IMR-90 (cell line): Measurements from ENCODE around the gene ANKRD9. TPM values are rescaled to one million over a fixed set of nuclear protein-coding genes. Genes with fewer than 3 reads are reported as not detected.

ENCODE experiments used
- ATAC-seq: fragments of 200-7000 bp; cut with Tn5 transposase; 2 replicates; pipeline ENCODE4 v1.9.1; 2020; ENCODE audit warnings: low read depth, mild to moderate bottlenecking, moderate library complexity
- BruUV-seq: library from RNA; stranded (reverse); fragments of 400-500 nt; replicated peaks from 2 replicates; lab custom pipeline; 2021; lab: Mats Ljungman, UMichigan
- CTCF ChIA-PET: fragments of 300-600 bp; formaldehyde crosslinking; extraction: SDS; loops from one replicate; lab custom pipeline; 2021; ENCODE audit warnings: antibody characterized with exemption; lab: Yijun Ruan, JAX
- POLR2A ChIA-PET: fragments of 300-600 bp; sonication (Branson Sonifier 250); formaldehyde crosslinking; loops from one replicate; lab custom pipeline; 2022; ENCODE audit warnings: antibody characterized with exemption; ENCODE audit not compliant: unreplicated experiment; lab: Charles Lee
- DNase-seq: peaks from one replicate; pipeline ENCODE4 v3.0.0; 2013
- H2AFZ ChIP-seq: replicated peaks from 2 replicates; pipeline ENCODE3; 2013; ENCODE audit warnings: low read length, mild to moderate bottlenecking; ENCODE audit not compliant: poor library complexity
- H2AK5ac ChIP-seq: 2 replicates; pipeline ENCODE4 v1.6.1; 2013; ENCODE audit warnings: low read depth, low read length, inconsistent platforms
- H2AK9ac ChIP-seq: replicated peaks from 2 replicates; pipeline ENCODE3; 2013; ENCODE audit warnings: mild to moderate bottlenecking, low read depth, low read length, moderate library complexity; ENCODE audit not compliant: poor library complexity
- H2BK120ac ChIP-seq: 2 replicates; pipeline ENCODE4 v1.6.1; 2013; ENCODE audit warnings: low read depth, low read length, inconsistent platforms
- H2BK15ac ChIP-seq: 3 replicates; pipeline ENCODE4 v1.6.1; 2013; ENCODE audit warnings: low read depth, low read length, inconsistent platforms
- H2BK20ac ChIP-seq: 2 replicates; pipeline ENCODE4 v1.6.1; 2013; ENCODE audit warnings: low read depth, mild to moderate bottlenecking, inconsistent platforms, low read length, moderate library complexity
- H2BK5ac ChIP-seq: 2 replicates; pipeline ENCODE4 v1.6.1; 2013; ENCODE audit warnings: mild to moderate bottlenecking, low read depth, low read length, inconsistent platforms; ENCODE audit not compliant: poor library complexity, severe bottlenecking
- H3K14ac ChIP-seq: replicated peaks from 2 replicates; pipeline ENCODE4 v1.6.1; 2013; ENCODE audit warnings: low read depth, low read length, inconsistent platforms
- H3K18ac ChIP-seq: 2 replicates; pipeline ENCODE4 v1.6.1; 2013; ENCODE audit warnings: low read depth, low read length, control low read depth
- H3K23ac ChIP-seq: 2 replicates; pipeline ENCODE4 v1.6.1; 2013; ENCODE audit warnings: low read depth, low read length, inconsistent platforms
- H3K27ac ChIP-seq: 2 replicates; pipeline ENCODE4 v1.5.1; 2013; ENCODE audit warnings: mild to moderate bottlenecking, control low read depth, low read length; ENCODE audit not compliant: insufficient read depth
- H3K27me3 ChIP-seq: 2 replicates; pipeline ENCODE4 v1.6.1; 2013; ENCODE audit warnings: low read length; ENCODE audit not compliant: control insufficient read depth, insufficient read depth
- H3K36me3 ChIP-seq: 2 replicates; pipeline ENCODE4 v1.6.1; 2013; ENCODE audit warnings: low read length, mixed read lengths; ENCODE audit not compliant: control insufficient read depth, insufficient read depth
- H3K4ac ChIP-seq: 2 replicates; pipeline ENCODE4 v1.6.1; 2013; ENCODE audit warnings: low read depth, low read length, inconsistent platforms
- H3K4me1 ChIP-seq: 2 replicates; pipeline ENCODE4 v1.6.1; 2013; ENCODE audit warnings: low read length, mixed read lengths; ENCODE audit not compliant: control insufficient read depth, insufficient read depth
- H3K4me2 ChIP-seq: 2 replicates; pipeline ENCODE4 v1.6.1; 2013; ENCODE audit warnings: low read depth, mild to moderate bottlenecking, control low read depth, low read length, moderate library complexity
- H3K4me3 ChIP-seq: 2 replicates; pipeline ENCODE4 v1.5.1; 2013; ENCODE audit warnings: low read depth, mild to moderate bottlenecking, control low read depth, low read length, moderate library complexity; ENCODE audit not compliant: insufficient read depth
- H3K56ac ChIP-seq: 2 replicates; pipeline ENCODE4 v1.6.1; 2013; ENCODE audit warnings: low read length, inconsistent platforms; ENCODE audit not compliant: insufficient read depth; ENCODE audit errors: extremely low read depth
- H3K79me1 ChIP-seq, 2 experiments: 2 replicates each; pipeline ENCODE4 v1.6.1; 2013; ENCODE audit warnings: low read length in 2 of 2, inconsistent platforms in 1 of 2, low read depth in 1 of 2
- H3K9ac ChIP-seq: 2 replicates; pipeline ENCODE4 v1.6.1; 2013; ENCODE audit warnings: low read depth, low read length, control low read depth
- H3K9me1 ChIP-seq: 2 replicates; pipeline ENCODE4 v1.6.1; 2013; ENCODE audit warnings: low read length, inconsistent platforms; ENCODE audit not compliant: insufficient read depth
- H3K9me3 ChIP-seq: 2 replicates; pipeline ENCODE4 v1.6.1; 2013; ENCODE audit warnings: low read length; ENCODE audit not compliant: control insufficient read depth, insufficient read depth
- H4K20me1 ChIP-seq: 2 replicates; pipeline ENCODE4 v1.6.1; 2013; ENCODE audit warnings: low read length, inconsistent platforms; ENCODE audit not compliant: insufficient read depth
- H4K5ac ChIP-seq: 2 replicates; pipeline ENCODE4 v1.6.1; 2013; ENCODE audit warnings: mild to moderate bottlenecking, low read depth, low read length, control low read depth
- H4K8ac ChIP-seq, 2 experiments: 2 replicates each; pipeline ENCODE4 v1.6.1; 2013; ENCODE audit warnings: low read depth in 2 of 2, low read length in 2 of 2, control low read depth in 1 of 2, inconsistent platforms in 1 of 2
- H4K91ac ChIP-seq: 2 replicates; pipeline ENCODE4 v1.6.1; 2013; ENCODE audit warnings: low read depth, low read length, inconsistent platforms; ENCODE audit not compliant: insufficient read depth
- MAZ ChIP-seq: IDR thresholded peaks from 2 replicates; pipeline ENCODE4 v1.6.1; 2012; ENCODE audit warnings: low read depth, mild to moderate bottlenecking, low read length, improper control_type of control experiment, moderate library complexity, borderline replicate concordance
- MXI1 ChIP-seq: IDR thresholded peaks from 2 replicates; pipeline ENCODE4 v1.6.1; 2012; ENCODE audit warnings: low read depth, mild to moderate bottlenecking, low read length, moderate library complexity, borderline replicate concordance
- WGBS, 2 experiments: methylation state at CpG; one replicate each; pipeline versions ENCODE4 v1.1.5 to v1.1.7; 2013; ENCODE audit warnings: missing lambda C conversion rate in 2 of 2; ENCODE audit not compliant: insufficient read length in 1 of 2; ENCODE audit errors: extremely low coverage in 2 of 2; 5-methylcytosine and 5-hydroxymethylcytosine counted together
- dilution Hi-C: fragments of 300-500 bp; cut with HindIII; formaldehyde crosslinking; loops from one replicate; pipeline ENCODE4 v1.14.3; 2018; ENCODE audit warnings: low sequenced_read_pairs; ENCODE audit not compliant: unreplicated experiment
- in situ Hi-C: fragments of 300-500 bp; cut with MboI; formaldehyde crosslinking; loops from 3 replicates; pipeline ENCODE4 v1.14.3; 2019; ENCODE audit warnings: low sequenced_read_pairs, inconsistent platforms, mixed read lengths
- intact Hi-C: fragments of 100-400 bp; cut with micrococcal nuclease; formaldehyde crosslinking; loops from 2 replicates; pipeline ENCODE4 v1.10.0; 2022
- polyA plus RNA-seq, 3 experiments: library from polyadenylated mRNA; depleted of rRNA; stranded (reverse); fragments of >200 nt; gene quantifications; 2 replicates each; pipeline ENCODE4 v1.2.3, GENCODE V29; 2012; ENCODE audit warnings: low replicate concordance in 1 of 3
- total RNA-seq: library from RNA; depleted of rRNA; stranded (reverse); fragments of >200 nt; gene quantifications from 2 replicates; pipeline ENCODE4 v1.2.3, GENCODE V29; 2012

Gene ANKRD9
- total and polyA plus RNA-seq, 2 of the 4 experiments (the other 2 are of a cell fraction) = 3.9 to 15.7 TPM

GRCh38 chr14:102462391-102462790 lies 47.2 kb downstream of the ANKRD9 start:
- peak; percentile 13 for DNase-seq
- POLR2A ChIA-PET = no interaction called here

More at GRCh38 chr14:102462391-102462790, 47.2 kb downstream of the ANKRD9 start:
- no peaks in the 10 kb centered on the region for H4K20me1 ChIP-seq
- dilution Hi-C loops (no loop called here), in situ Hi-C loops (no loop called here), intact Hi-C loops (no loop called here)
- peak; percentile 53; the same call in 1 of the 2 replicates for ATAC-seq
- no peak overlapping the region for H3K18ac ChIP-seq
- H2BK5ac ChIP-seq = no peak overlapping the region
- H2BK20ac ChIP-seq = no peak overlapping the region
- H3K4me2 ChIP-seq = no peak overlapping the region
- H4K91ac ChIP-seq = no peak overlapping the region
- H3K23ac ChIP-seq = no peak overlapping the region
- H3K9ac ChIP-seq = no peak overlapping the region
- no peaks in the 10 kb centered on the region for H3K9me3 ChIP-seq
- H4K5ac ChIP-seq = no peak overlapping the region
- no peaks in the 10 kb centered on the region for H3K27me3 ChIP-seq
- H3K9me1 ChIP-seq = 0 out of 2 replicates have a peak, but pooled peaks cover 3% of the 10 kb centered on the region
- H3K36me3 ChIP-seq = peaks cover 33% of the 10 kb centered on the region
- H3K4me1 ChIP-seq = no peaks in the 10 kb centered on the region
- no peak overlapping the region for H4K8ac ChIP-seq
- no peak overlapping the region for H3K56ac ChIP-seq
- BruUV-seq = no TSS peak
- no peak overlapping the region for H2BK15ac ChIP-seq
- H3K14ac ChIP-seq = no peak overlapping the region
- CTCF ChIA-PET = no interaction called here
- TF ChIP-seq MAZ = no peak
- TF ChIP-seq MXI1 = peak; percentile 65; the same call in 1 of the 2 replicates
- no peak overlapping the region for H2BK120ac ChIP-seq
- no peak overlapping the region for H2AK5ac ChIP-seq
- H3K27ac ChIP-seq = no peak overlapping the region
- H2AK9ac ChIP-seq = no peak overlapping the region
- H3K79me1 ChIP-seq = no peaks in the 10 kb centered on the region
- H2AFZ ChIP-seq = no peak overlapping the region
- no peak overlapping the region for H3K4me3 ChIP-seq
- WGBS, 2 experiments = 60% methylated on average over 1 of the region's 4 CpGs; no CpG with 5 or more reads in 1 of the 2 experiments
- H3K4ac ChIP-seq = no peak overlapping the region
